HG03342 (cell line): ENCODE measurements around the gene RGS10.
A peak's percentile ranks its signal among the peaks of the same experiment; 100 is the strongest.
"Not testable (repeated sequence)": the region's sequence is repeated elsewhere in the genome, so short reads cannot be mapped to it uniquely, and the experiment has no call there.

Experiments used
- ATAC-seq: cut with Tn5 transposase; IDR thresholded peaks from one replicate; pipeline ENCODE4 v1.9.1; 2021; ENCODE audit warnings: mild to moderate bottlenecking, moderate library complexity; ENCODE audit not compliant: unreplicated experiment

The RGS10 gene

DNA sequence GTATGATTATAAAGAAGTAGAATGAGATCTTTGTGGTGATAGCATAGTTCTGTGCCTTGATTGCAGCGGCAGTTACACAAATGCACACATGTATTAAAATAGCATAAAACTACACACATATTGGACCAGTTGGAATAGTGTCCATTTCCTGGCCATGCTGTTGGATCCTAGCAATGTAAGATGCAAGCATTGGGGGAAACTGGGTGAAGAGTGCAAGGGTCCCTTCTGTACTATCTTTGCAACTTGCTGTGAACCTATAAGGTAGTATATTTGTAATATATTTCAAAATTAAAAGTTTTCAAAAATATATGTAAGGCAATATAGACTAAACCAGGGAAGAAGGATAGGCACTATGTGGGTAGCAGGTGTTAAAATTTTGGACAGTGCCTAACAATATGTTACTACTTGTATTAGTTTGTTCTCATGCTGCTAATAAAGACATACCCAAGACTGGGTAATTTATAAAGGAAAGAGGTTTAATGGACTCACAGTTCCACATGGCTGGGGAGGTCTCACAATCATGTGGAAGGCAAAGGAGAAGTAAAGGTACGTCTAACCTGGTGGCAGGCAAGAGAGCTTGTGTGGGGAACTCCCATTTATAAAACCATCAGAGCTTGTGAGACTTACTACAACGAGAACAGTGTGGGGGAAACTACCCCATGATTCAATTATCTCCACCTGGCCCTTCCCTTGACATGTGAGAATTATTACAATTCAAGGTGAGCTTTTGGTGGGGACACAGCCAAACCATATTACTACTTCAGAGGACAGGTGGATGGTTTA is 71.4 kb downstream of the RGS10 start:
- no peak for ATAC-seq

DNA sequence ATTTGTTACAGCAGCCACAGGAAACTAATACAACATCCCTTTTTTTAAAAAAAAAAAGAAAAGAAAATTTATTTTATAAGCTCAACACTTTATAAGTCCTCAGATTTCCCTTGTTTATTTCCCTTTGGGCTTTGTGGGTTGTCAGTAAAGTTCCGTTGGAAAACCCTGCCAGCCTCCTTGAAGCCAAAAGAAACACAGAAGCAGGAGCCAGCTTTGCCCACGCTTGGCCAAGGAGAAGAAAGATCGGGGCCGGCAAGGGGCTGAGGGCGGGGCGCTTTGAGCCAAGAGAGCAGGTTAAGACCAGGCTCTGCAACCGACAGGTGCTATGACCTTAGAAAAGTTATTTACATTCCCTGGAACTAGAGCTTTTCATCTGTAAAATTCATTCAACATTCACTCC is 72.7 kb downstream of the RGS10 start:
- no peak for ATAC-seq

DNA sequence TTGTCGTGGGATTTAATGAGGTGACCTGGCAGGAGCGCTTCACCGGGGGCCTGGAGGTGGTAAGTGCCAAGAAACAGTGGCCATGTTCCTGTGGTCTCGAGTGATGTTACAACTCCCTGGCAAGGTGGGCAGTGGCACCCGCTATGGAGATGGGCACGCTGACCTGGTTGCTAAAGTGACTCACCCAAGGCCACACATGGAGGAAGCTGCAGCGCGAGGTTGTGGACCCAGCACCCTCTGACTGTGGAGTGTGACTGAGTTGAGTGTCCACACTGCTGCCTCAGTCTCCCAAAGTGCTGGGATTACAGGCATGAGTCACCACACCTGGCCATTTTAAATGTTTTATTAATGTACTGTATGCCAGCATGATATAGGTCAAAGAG is 73.2 kb downstream of the RGS10 start:
- ATAC-seq = no peak

DNA sequence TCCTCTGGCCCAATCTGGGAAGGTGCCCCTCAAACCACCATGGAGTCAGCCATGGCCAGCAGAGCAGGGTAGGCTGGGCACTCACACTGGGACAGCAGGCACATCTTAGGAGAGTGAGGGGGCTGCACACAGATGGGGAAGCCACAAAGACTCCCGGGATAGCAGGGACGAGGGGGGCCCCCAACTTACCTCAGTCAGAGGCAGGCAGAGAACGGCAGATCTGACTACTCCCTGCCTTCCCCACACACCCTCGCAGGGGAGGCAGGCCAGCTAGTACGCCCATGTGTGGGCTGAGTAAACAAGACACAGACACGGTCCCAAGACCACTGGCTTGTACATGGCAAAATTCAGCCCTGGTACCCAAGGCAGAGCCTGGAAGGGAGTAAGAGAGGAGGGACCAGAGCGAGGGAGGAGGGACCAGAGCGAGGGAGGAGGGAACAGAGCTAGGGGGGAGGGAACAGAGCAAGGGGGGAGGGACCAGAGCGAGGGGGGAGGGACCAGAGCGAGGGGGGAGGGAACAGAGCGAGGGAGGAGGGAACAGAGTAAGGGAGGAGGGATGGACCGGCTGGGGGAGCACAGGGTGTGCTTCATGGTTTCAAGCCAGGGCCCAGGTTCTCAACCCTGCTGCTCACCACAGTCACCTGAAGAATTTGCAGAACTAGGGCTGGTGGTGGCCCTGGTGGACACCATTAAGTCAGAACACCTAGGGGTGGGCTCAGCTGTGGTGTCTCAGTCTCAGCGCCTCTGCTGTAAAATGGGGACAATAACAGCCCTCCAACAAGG is 73.8 kb downstream of the RGS10 start:
- ATAC-seq = no peak

DNA sequence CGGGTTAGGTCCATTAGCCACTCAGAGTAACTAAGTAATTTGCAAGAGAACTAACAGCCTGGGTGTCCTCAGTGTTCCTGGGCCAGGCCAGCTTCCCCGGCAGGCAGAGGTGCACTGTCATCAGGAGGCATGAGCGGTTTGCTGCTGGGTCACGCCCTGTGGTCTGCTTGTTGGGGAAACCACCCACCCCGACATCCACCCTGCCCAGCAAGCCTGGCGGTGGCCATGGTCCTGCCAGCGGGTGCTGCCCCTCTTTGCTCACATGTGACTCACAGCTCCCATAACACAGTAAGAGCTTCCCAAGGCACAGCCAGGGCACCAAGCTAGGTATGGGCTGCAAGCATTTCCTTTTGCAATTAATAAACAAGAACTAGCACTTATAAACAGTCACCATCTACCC is 75.9 kb downstream of the RGS10 start:
- no peak for ATAC-seq

DNA sequence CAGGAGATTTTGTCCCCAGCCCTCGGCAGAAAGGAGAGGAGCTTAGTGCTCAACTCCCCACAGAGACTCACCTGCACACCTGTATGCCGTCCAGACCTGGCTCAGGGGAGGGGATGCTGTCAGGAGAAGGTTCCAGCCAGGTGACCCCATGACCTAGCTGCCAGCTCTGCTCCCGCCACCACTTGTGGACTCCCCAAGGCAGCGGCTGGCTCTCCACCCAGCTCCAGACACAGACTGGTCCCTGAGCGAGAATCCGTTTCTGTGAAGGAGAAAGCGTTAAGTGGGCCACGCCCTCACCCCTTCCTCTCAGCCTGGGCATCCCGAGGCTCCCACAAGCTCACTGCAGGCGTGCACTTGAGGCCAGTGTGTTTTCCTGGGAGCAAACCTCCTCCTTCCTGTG is 76.4 kb downstream of the RGS10 start:
- no peak for ATAC-seq

DNA sequence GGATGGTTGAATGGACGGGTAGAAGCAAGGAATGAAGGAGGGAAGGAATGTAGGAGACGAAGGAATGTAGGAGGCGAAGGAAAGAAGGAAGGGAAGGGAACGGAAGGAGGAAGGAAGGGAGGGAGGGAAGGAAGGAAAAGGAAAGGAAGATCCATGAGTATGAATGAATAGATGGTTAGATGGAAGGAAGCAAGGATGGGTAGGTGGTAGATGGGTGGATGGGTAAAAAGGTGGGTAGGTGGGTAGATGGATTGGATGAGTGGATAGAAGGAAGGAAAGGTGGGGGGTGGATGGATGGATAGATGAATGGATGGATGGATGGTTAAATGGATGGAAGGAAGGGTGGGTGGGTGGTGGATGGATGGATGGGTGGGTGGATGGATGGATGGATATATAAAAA is 77.4 kb downstream of the RGS10 start:
- ATAC-seq = no peak

DNA sequence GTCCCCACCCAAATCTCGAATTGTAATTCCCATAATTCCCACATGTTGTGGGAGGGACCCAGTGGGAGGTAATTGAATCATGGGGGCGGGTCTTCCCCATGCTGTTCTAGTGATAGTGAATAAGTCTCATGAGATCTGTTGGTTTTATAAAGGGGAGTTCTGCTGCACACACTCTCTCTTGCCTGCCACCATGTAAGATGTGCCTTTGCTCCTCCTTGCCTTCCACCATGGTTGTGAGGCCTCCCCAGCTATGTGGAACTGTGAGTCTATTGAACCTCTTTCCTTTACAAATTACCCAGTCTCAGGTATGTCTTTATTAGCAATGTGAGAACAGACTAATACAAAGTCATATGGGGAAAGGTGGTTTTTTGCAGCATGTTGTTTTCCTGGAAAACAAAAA is 79.3 kb downstream of the RGS10 start:
- not testable (repeated sequence) for ATAC-seq

DNA sequence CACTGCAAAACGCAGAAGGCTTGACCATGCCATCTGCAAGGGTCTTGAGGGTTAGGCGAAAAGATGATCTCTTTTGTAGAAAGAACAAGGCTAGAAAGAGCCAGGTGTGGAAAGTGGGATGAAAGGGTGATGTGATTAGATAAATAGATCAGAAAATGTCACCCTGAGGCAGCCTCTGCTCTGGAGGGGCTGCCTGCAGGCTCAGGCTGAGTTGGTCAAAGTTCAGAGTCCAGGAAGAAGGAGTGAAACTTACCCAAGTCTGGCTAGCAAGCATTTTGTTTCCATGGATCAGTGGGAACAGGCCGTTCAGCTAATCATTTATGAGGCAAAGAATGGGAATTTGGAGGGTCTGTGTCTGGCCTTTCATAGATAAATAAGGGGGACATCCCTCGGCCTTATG is 79.7 kb downstream of the RGS10 start:
- ATAC-seq = no peak

DNA sequence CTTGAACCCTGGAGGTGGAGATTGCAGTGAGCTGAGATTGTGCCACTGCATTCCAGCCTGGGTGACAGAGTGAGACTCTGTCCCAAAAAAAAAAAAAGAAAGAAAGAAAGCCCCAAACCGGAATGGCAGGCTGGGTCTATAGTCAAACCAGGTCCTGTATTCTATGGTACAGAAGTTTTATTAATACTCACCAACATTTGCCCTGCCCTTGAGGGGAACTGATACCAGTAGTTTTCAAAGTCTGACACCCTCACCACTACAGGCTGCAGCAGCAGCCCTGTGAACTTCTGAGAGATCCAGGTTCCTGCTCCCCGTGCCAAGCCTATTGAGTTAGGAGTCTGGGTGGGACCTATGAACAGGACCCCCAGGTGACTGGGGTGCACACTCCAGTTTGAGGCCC is 80.6 kb downstream of the RGS10 start:
- ATAC-seq = peak; percentile 63

DNA sequence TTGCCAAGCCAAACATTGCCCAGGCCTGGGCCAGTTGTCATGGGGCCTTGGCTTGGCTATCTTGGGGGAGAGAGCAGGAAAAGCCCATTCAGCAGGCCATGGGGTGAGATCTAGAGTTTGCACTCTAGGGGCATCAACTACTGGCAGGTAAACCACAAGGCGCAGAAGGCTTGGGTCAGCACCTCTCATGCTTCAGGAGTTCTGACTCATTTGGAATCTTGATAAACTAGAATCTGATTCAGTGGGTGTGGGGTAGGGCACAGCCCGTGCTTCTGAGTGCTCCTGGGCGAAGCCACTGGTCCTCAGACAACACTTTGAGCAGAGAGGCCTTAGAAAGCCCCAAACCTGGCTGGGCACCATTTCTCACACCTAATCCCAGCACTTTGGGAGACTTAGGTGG is 81.1 kb downstream of the RGS10 start:
- no peak for ATAC-seq

DNA sequence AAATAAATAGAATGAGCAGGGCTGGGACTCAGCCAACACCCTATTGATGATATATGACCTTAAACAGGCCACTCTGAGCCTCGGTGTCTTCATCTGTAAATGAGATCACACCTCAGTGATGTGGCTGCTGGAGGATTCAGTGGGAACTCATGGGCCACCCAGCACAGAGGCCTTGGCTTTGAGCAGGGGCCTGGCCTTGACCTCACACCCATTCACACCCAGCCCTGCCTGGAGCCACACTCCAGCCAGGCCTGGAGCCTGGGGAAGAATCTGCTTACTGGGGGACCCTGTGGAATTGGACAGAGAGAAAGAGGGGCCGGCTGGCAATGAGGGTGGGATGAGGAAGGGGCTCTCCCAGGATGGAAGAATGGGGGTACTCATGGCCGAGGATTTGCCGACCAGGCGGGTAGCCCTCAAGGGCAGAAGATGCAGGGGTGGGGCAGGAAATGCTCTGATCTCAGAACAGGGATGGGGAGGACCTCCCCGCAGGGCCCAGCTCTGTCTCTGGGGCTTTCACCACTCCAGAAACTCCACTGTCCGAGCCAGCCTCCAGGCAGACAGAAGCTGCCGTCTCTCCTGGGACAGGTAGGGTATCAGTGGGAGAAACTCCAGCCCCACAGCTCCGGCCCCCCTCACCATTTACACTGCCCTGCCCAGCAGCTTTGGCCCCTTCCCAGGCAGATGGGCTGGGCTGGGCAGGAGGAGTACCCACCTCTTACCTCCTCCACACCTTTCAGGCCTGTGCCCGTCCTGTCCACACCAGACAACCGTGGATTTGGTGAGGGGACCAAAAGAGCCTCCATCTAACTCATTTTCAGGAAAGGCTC is 81.9 kb downstream of the RGS10 start:
- ATAC-seq = no peak

DNA sequence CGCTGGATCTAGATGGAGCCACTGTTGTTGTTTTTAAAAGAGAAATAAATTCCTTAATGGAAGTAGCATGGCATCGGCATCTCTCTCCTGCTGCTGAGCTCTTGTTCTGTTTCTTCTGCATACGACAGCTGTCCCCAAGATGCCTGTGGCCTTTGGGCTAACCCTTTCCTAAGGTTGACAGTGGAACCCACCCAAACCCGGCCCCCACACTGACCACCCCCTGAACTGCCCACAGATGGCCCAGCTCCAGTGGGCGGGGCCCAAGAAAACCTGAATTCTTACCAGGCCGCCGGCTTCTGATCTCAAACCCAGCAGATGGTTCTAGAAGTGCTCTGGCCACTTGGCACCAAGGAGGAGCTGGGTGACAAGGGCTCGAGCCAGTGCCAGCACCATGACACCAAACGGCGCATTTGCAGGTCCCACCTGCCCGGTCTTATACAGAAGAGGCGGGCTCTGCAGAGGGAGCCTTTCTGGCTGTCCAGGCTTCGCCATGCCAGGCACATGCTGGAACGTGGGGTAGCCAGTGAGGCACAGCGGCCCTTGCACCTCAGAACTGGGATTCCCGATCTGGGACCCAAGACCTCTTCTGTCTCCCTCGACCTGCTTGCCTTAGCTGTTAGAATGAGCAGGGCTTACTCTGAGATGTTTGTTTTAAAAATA is 82.7 kb downstream of the RGS10 start:
- ATAC-seq = no peak

DNA sequence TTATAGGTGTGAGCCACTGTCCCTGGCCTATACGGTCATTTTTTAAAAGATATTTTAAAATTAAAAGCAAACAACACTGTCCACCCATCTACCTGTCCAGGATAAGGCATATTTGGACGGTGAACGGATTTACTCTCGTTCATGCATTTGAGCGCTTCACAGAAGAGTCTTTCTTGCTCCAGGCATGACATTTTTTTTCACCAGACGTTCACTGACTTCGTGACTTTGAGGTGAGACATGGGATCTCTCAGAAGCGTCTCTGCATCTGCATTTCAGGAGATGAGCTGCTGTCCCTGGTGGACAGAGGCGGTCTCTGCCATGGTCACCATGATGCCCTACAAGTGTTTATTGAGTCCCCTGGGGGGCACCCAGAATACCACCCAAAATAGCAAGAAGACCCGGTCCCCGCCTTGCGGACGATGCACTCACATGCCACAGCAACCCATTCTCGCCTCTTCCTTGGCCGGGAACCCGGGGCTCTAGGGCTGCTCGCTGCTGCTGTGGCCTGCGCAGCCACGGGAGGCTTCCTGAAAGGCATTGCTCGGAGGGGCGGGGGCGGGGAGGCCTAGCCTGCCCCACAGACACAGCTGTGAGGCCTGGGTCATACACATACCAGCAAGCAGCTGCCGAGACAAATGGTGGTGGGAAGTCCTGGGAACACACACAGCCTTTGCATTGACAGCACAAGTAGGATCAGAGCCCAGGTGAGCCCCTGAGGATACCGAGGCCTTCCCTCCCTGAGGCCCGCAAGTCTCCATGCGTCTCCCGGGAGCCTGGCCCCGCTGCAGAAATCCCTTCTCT is 84.4 kb downstream of the RGS10 start:
- no peak for ATAC-seq

DNA sequence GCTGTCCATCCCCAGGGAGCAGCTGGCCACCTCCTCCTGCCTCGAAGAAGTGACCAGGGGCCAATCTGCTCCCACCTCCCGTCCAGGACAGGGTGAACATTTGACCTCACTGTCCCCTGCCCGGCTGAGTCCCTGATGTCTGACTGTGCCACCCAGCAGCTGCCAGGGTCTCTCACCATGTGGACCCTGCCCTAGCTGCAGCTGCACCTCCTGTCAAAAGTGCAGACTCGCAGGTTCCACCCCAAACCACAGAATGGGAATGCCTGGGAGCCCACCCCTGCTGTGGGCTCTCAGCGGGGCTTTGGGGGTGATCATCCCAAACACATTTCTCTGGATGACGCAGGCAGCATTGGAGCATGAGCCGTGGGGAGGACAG is 86.1 kb downstream of the RGS10 start:
- ATAC-seq = no peak

DNA sequence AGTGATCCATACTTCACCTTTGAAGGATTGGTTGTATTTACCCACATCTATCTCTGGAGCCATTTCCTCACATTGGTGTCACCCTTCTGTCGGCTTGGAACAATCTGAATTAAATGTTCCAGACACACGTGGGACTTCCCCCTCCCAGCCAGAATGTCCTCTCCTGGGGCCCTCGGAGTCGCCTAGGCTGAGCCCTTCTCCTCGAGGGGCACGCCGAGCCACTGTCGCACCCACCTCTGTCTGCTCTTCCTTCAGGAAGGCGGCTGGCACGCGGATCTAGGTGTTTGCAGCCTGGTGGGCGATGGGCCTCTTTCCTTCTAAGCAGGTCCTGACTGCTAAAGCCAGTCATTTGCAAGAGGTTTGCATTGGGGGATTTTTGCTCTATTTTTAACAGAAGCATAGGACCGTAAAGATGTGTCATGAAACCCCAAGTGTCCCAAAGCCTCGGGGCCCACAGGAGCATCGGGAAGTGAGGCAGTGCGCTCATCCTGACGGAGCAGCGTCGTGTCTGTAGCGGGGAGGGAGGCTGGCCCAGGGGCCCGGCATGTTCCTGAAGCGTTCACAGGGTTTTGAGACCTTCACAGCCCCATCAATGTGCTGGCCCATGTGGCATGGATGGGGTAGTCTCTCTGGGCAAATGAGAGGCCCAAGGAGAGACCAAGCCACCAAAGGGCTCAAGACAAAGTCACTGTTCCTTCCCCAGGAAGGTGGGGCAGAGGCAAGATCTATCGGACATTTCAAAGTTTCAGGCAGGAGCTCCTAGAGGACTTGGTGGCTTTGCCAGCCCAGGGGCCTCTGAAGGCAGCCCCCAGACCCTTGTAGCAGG is 86.7 kb downstream of the RGS10 start:
- ATAC-seq = no peak

DNA sequence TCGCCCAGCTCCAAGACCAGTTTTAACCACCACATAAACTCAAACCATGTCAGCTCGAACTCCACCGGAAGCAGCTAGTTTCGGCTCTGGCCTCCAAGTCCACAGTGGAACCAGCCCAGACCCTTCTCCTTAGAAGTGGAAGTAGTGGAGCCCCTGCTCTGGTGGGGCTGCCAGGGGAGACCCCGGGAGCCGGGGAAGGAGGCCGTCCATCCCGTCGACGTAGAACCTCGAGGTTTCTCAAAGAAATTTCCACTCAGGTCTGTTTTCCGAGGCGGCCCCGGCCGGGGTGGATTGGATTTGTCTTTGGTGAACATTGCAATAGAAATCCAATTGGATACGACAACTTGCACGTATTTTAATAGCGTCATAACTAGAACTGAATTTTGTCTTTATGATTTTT is 87.5 kb downstream of the RGS10 start:
- no peak for ATAC-seq

DNA sequence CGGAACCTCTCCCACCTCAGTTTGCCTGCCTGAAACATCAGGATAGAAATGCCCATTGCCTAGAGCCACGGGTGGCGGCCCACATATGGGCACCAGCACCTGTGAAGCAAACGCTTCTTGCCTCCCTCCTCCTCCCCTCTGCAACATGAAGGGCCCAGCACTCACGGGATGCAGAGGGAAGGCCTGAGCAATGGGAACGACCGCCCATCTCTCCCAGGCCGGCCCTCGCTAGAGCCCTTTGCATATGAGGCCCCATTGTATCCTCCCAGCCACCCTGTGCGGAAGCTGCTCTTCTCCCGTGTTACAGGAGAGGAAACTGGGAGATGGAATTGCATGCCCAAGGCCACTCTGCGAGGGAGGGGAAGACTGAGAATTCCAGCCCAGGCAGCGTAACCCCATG is 88.2 kb downstream of the RGS10 start:
- no peak for ATAC-seq

DNA sequence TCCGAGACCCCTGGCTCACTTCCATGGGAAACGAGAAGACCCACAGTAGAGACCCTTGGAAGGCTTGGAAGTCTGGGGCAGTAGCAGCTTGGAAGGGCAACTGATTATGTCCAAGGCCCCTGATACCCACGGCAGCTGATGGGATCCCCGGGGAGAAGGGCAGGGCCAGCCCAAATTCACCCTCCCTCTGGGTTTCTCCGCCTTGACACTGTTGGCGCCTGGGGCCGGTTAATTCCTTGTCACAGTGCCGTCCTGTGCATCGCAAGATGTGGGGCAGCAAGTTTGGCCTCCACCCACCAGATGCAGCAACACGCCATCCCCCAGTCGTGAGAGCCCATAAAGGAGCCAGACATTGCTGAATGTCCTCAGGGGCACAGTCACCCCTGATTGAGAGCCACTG is 89.2 kb downstream of the RGS10 start:
- ATAC-seq = no peak

DNA sequence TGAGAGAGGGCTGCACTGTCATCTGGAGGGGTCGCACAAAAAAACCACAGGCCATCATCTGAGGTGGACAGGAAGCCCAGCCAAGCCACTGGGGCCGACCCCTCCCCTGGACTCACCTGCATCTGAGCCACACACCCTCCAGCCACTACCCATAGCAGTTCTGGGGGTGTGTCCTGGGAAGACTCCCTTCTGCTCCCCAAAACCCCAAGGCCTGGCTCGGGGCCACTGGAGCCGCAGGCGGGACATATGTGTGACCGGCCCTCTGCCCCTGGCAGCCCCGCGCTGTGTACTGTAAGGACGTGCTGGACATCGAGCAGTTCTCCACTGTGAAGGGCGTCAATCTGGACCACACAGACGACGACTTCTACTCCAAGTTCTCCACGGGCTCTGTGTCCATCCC is 90.1 kb downstream of the RGS10 start:
- no peak for ATAC-seq
